HG02759 (cell line): ENCODE measurements around the gene TNFRSF8.

ENCODE experiments used
- ATAC-seq: cut with Tn5 transposase; IDR thresholded peaks from one replicate; pipeline ENCODE4 v1.9.1; 2021; ENCODE audit warnings: mild to moderate bottlenecking, moderate library complexity; ENCODE audit not compliant: unreplicated experiment

Gene TNFRSF8

DNA sequence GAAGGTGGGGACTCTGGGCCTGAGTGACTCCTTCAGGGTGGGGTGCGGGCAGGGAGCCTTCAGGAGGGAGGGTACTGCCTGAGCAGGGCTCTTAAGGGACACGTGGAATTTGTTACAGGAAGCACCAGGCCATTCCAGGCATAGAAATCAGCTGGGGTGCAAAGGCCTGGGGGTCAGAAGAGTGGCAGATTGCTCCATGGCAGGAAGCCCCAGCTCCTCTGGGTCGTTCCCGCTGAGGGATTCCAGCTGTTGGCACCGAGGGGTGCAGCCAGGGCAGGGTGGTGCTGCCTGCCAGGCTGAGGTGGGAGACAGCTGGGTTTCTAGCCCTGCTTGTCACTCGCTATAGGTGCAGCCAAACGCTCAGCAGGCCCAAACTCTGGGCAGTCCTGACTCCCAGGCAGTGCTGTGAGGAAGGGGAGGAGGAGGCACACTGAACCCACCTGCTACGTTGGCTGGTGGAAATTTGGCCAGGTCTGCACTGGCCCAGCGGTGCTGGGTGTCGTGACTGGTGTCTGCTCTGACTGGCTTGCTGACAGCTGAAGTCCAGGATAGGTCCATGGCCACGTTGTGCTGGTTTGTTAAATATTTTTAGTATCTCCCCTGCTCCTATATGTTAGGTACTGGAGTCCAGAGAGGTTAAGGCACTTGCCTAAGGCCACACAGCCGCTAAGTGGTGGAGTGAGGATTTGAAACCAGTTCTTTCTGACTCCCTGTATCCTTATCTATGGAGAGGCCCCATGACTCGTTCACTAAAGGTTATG lies 123.0 kb downstream of the TNFRSF8 start:
- ATAC-seq, result no peak

DNA sequence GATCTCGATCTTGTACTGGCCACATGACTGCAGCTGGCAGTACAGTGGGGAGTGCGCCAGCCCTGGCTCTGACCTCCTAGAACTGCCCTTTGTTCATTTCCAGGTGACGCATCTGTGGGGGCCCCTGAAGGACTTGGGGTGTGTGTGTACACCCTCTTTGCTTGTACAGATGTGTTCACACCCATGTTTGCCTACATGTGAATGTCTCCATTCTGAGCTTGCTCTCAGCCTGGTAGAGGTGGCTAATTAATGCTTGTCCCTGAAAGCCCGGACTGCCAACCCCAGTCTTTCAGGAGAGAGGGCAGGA lies 123.5 kb downstream of the TNFRSF8 start:
- ATAC-seq, result no peak

DNA sequence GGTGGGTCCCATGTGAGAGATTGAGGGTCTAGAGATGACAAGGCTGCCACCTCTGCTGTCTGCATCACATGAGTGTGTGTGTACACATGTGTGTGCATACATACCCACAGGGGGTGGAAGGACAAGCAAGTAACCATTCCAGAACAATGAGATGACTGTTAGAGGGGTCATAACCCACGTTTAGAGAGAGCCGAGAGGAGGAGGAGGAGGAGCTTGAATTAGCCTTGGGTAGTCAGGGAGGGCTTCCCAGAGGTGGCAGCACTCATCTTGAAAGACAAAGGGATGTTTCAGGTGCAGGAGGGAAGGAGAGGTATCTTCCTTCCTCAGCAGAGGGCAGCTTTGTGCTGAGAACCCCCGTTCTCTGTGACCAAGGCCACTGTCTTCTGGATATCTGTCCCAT lies 125.0 kb downstream of the TNFRSF8 start:
- ATAC-seq, result no peak

DNA sequence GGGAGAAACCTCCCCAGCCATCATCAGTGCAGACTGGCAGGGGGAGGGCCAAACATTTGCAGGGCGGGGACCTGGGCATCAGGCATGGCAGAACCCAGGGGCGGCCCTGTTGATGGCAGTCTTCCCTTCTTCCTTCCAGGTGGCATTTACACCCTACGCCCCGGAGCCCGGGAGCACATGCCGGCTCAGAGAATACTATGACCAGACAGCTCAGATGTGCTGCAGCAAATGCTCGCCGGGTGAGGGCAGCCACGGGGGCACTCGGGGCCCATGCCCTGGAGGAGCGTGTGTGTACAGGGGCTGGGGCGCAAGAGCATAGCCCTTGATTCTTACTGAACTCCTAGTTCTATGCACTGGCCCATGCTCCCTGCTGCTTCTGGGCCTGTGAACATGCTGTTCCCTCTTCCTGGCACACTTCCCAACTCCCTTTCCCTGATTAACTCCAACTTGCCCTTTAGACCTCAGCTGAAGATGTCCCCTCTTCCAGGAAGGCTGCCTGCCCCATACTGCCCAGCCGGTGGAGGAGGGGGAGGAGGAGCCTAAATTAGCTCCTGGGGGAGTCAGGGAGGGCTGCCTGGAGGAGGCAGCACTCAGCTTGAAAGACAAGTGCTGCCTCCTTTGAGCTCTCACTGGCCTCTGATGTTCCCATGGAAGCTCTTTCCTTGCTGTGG lies 125.7 kb downstream of the TNFRSF8 start:
- ATAC-seq, result no peak

DNA sequence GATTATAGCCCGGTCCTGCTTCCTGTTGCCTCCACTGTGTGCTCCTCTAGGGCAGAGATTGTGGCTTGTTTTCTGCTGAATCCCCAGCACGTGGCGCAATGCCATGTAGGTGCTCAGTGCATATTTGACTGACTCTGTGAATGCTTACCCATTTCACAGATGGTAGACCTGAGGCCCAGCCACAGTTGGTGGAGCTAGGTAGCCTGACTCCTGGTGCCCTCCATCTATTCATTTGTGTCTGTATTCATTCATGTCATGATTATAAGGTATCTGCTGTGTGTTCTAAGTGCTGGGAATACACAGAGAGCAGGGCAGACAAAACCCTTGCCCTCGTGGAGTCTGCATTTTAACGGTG lies 126.2 kb downstream of the TNFRSF8 start:
- ATAC-seq, result no peak

DNA sequence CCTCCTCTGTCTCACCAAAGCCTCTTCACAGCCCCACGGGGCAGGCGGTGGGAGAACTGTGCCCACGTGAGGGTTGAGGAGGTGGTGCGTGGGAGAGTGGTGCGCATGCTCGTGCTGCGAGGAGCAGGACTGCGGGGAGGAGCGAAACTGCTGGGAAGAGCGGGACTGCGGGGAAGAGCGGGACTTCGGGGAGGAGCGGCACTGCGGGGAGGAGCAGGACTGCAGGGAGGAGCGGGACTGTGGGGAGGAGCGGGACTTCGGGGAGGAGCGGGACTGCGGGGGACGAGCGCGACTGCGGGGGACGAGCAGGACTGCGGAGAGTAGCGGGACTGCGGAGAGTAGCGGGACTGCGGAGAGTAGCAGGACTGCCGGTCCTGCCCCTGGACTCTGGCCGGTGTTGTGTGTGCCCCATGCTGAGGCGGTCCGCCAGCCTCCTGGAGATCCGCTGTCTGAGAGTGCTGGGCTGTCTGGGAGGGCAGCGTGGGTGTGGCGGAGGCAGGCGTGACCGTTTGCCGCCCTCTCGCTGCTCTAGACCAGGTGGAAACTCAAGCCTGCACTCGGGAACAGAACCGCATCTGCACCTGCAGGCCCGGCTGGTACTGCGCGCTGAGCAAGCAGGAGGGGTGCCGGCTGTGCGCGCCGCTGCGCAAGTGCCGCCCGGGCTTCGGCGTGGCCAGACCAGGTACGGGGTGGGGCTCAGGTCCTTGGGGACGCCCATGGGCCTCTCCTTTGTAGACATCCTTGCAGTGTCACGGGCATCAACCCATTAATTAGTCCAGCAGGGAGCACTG lies 128.3 kb downstream of the TNFRSF8 start:
- ATAC-seq, result no peak
